ENCODE data around the gene RNF115. TPM values are rescaled to one million over a fixed set of nuclear protein-coding genes. Genes with fewer than 3 reads are reported as not detected.

RNF115 gene
- total RNA-seq, 4 donors from 2014 or later, result 34.3 to 54.9 (median 39.9) TPM

DNA sequence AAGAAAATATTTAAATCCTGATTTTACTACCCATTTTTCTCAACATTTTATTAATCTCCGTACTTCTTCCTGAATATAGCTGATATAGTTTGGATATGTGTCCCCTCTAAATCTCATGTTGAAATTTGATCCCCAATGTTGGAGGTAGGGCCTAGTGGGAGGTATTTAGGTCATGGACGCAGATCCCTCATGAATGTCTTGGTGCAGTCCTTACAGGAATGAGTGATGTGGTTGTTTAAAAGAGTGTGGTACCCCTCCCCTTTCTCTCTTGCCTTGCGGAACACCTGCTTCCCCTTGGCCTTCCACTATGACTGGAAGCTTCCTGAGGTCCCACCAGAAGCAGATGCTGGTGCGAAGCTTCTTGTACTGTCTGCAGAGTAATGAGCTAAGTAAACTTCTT, 17.5 kb downstream of the RNF115 start:
- Histone ChIP-seq H3K4me1 (peaks cover 9 to 44% (median 13%) of the 10 kb centered on the region in 3 donors), H3K4me3 (no peak overlapping the region), H3K9me3 (no peaks in the 10 kb centered on the region), H3K27ac (no peak overlapping the region), H3K27me3 (no peaks in the 10 kb centered on the region), H3K36me3 (no peaks in the 10 kb centered on the region)
- no peak for ATAC-seq
- no peak for TF ChIP-seq POLR2AphosphoS5 (IDR thresholded peaks at IDR 0.05)
- TF ChIP-seq EP300 (IDR thresholded peaks at IDR 0.05), result no peak
- no peak for TF ChIP-seq POLR2A (IDR thresholded peaks at IDR 0.05)
- no peak for TF ChIP-seq CTCF (IDR thresholded peaks at IDR 0.05)
- 98 to 100% methylated on average over 3 to 4 of the region's 4 CpGs for WGBS, 2 donors (ENCODE audit: low coverage in 1 of 2)

- H3K4me1 ChIP-seq, result peaks cover 9 to 44% (median 13%) of the 10 kb centered on the region in 3 donors
- 46 to 79% methylated on average over 1 of the region's 1 CpG for WGBS, 2 donors (ENCODE audit: low coverage in 1 of 2)
- H3K27me3 ChIP-seq, result no peaks in the 10 kb centered on the region
- H3K4me3 ChIP-seq, result no peak overlapping the region
- no peaks in the 10 kb centered on the region for H3K9me3 ChIP-seq
- H3K36me3 ChIP-seq, result no peaks in the 10 kb centered on the region
- ATAC-seq, result no peak
- TF ChIP-seq POLR2AphosphoS5 (IDR thresholded peaks at IDR 0.05), result no peak
- TF ChIP-seq EP300 (IDR thresholded peaks at IDR 0.05), result no peak
- TF ChIP-seq POLR2A (IDR thresholded peaks at IDR 0.05), result no peak
- no peak for TF ChIP-seq CTCF (IDR thresholded peaks at IDR 0.05)
- no peak overlapping the region for H3K27ac ChIP-seq
Measured at GRCh38 chr1:145805057-145805456, 18.8 kb downstream of the RNF115 start.

- H3K9me3 ChIP-seq, result no peaks in the 10 kb centered on the region
- 60 to 72% methylated on average over 3 of the region's 3 CpGs for WGBS, 2 donors (ENCODE audit: low coverage in 1 of 2)
- H3K4me3 ChIP-seq, result no peak overlapping the region
- H3K4me1 ChIP-seq, result peaks cover 9 to 44% (median 13%) of the 10 kb centered on the region in 3 donors
- H3K27ac ChIP-seq, result no peak overlapping the region
- no peaks in the 10 kb centered on the region for H3K27me3 ChIP-seq
- no peaks in the 10 kb centered on the region for H3K36me3 ChIP-seq
- no peak for ATAC-seq
- no peak for TF ChIP-seq EP300 (IDR thresholded peaks at IDR 0.05)
- TF ChIP-seq POLR2AphosphoS5 (IDR thresholded peaks at IDR 0.05), result no peak
- TF ChIP-seq POLR2A (IDR thresholded peaks at IDR 0.05), result no peak
- no peak for TF ChIP-seq CTCF (IDR thresholded peaks at IDR 0.05)
Measured at GRCh38 chr1:145804235-145805045, 19.5 kb downstream of the RNF115 start.

- TF ChIP-seq POLR2AphosphoS5 (IDR thresholded peaks at IDR 0.05), result no peak
- no peak for TF ChIP-seq EP300 (IDR thresholded peaks at IDR 0.05)
- H3K4me1 ChIP-seq, result peaks cover 6 to 29% (median 9%) of the 10 kb centered on the region in 3 donors
- H3K27ac ChIP-seq, result no peak overlapping the region
- no peaks in the 10 kb centered on the region for H3K36me3 ChIP-seq
- H3K9me3 ChIP-seq, result peaks cover 0 to 3% (median 0%) of the 10 kb centered on the region in 3 donors
- WGBS, 2 donors (ENCODE audit: low coverage in 1 of 2), result 79 to 83% methylated on average over 2 of the region's 2 CpGs
- ATAC-seq, result no peak
- no peak overlapping the region for H3K4me3 ChIP-seq
- H3K27me3 ChIP-seq, result no peaks in the 10 kb centered on the region
Measured at GRCh38 chr1:145799806-145800205, 24.1 kb downstream of the RNF115 start.

- H3K27me3 ChIP-seq, result no peaks in the 10 kb centered on the region
Measured at GRCh38 chr1:145796753-145797152, 27.1 kb downstream of the RNF115 start.

More at GRCh38 chr1:145796753-145797152, 27.1 kb downstream of the RNF115 start:
- no peak for ATAC-seq
- H3K4me3 ChIP-seq, result no peak overlapping the region
- TF ChIP-seq CTCF (IDR thresholded peaks at IDR 0.05) (no peak), EP300 (IDR thresholded peaks at IDR 0.05) (no peak), POLR2A (IDR thresholded peaks at IDR 0.05) (no peak), POLR2AphosphoS5 (IDR thresholded peaks at IDR 0.05) (no peak)
- H3K27ac ChIP-seq, result no peak overlapping the region
- WGBS, 2 donors (ENCODE audit: low coverage in 1 of 2), result 35 to 83% methylated on average over 1 of the region's 1 CpG
- peaks cover 0 to 15% of the 10 kb centered on the region in 2 donors for H3K36me3 ChIP-seq
- H3K4me1 ChIP-seq, result no peaks in the 10 kb centered on the region
- H3K9me3 ChIP-seq, result peaks cover 0 to 3% (median 0%) of the 10 kb centered on the region in 3 donors

Measured in gastroesophageal sphincter (tissue), 4 donors.